ENCODE data around the gene CCDC61. TPM values are rescaled to one million over a fixed set of nuclear protein-coding genes. Genes with fewer than 3 reads are reported as not detected.

Gene CCDC61, protein sequence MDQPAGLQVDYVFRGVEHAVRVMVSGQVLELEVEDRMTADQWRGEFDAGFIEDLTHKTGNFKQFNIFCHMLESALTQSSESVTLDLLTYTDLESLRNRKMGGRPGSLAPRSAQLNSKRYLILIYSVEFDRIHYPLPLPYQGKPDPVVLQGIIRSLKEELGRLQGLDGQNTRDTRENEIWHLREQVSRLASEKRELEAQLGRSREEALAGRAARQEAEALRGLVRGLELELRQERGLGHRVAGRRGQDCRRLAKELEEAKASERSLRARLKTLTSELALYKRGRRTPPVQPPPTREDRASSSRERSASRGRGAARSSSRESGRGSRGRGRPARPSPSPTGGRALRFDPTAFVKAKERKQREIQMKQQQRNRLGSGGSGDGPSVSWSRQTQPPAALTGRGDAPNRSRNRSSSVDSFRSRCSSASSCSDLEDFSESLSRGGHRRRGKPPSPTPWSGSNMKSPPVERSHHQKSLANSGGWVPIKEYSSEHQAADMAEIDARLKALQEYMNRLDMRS
- total RNA-seq = 30.1 and 37.0 TPM in 2 replicates
- total RNA-seq (2013) = 12.2 TPM
- 16.1 and 20.6 TPM in 2 replicates for polyA plus RNA-seq
- 15.5 and 16.8 TPM in 2 replicates for polyA minus RNA-seq

- Mint-ChIP-seq H3K27me3 (peaks cover 21% of the 10 kb centered on the region), H3K9me3 (ENCODE audit: insufficient read depth) (no peaks in the 10 kb centered on the region), H3K4me3 (peak within 1 kb of the TSS; percentile 58), H3K27ac (no peak within 1 kb of the TSS), H3K4me1 (peaks cover 27% of the 10 kb centered on the region)
- Histone ChIP-seq H3K9me3 (ENCODE audit: control extremely low read depth in 1 of 3, control insufficient read depth in 2 of 3, insufficient read depth in 1 of 3, low read length in 2 of 3) (peaks cover 0 to 6% (median 0%) of the 10 kb centered on the region in 3 donors), H3K27me3 (replicated peaks in 1 of 4; ENCODE audit: control extremely low read depth in 1 of 4, control insufficient read depth in 3 of 4, insufficient read depth in 4 of 4, low read length in 3 of 4) (peaks cover 0 to 9% (median 5%) of the 10 kb centered on the region in 4 experiments), H3K27ac (ENCODE audit: low read length in 2 of 2) (peak within 1 kb of the TSS; percentile 55 to 84), H3K9ac (ENCODE audit: low read length) (peak within 1 kb of the TSS; percentile 87), H2AFZ (ENCODE audit: insufficient read depth, low read depth, low read length, poor library complexity, severe bottlenecking) (peak within 1 kb of the TSS; percentile 97), H3K79me2 (ENCODE audit: control insufficient read depth, insufficient read depth, low read length) (peaks cover 43% of the 10 kb centered on the region), H4K20me1 (ENCODE audit: control insufficient read depth, insufficient read depth, low read length, poor library complexity, severe bottlenecking) (peaks cover 23% of the 10 kb centered on the region), H3K36me3 (replicated peaks in 1 of 2; ENCODE audit: control extremely low read depth in 1 of 2, control insufficient read depth in 1 of 2, extremely low read depth in 1 of 2, insufficient read depth in 2 of 2, low read length in 1 of 2) (no peaks in the 10 kb centered on the region), H3K4me3 (ENCODE audit: control extremely low read depth in 1 of 5, extremely low read depth in 1 of 5, insufficient read depth in 1 of 5, low read depth in 2 of 5, low read length in 4 of 5) (peak within 1 kb of the TSS; percentile 71 to 92 (median 78)), H3K4me1 (ENCODE audit: control insufficient read depth in 2 of 2, insufficient read depth in 2 of 2, low read length in 2 of 2) (peaks cover 19 to 21% of the 10 kb centered on the region in 2 donors), H3K4me2 (replicated peaks; ENCODE audit: low read depth, low read length, poor library complexity, severe bottlenecking) (peak within 1 kb of the TSS; percentile 90)
- ChIA-PET POLR2A (interaction anchor here (0.5 to 0.9 kb wide), 3 partner anchors 17 to 114 kb away, joined by 3 to 5 read pairs (median 3); no protein-coding TSS in a partner anchor), CTCF (interaction anchor here (0.8 to 2.9 kb wide), 4 partner anchors 15 to 226 kb away, joined by 3 to 20 read pairs (median 4); partner anchors contain the start of gene SIX5)
- intact Hi-C loops (cut with micrococcal nuclease) = loop anchor here (1.0 to 10.0 kb wide), 9 partner anchors 21 to 590 kb away; partner anchors contain the start of genes DMWD, IRF2BP1, MYPOP and POLR1G
- DNase-seq (peak; percentile 99), ATAC-seq (ENCODE audit: low read depth) (peak; percentile 93)
- TF ChIP-seq, protein P1, sequence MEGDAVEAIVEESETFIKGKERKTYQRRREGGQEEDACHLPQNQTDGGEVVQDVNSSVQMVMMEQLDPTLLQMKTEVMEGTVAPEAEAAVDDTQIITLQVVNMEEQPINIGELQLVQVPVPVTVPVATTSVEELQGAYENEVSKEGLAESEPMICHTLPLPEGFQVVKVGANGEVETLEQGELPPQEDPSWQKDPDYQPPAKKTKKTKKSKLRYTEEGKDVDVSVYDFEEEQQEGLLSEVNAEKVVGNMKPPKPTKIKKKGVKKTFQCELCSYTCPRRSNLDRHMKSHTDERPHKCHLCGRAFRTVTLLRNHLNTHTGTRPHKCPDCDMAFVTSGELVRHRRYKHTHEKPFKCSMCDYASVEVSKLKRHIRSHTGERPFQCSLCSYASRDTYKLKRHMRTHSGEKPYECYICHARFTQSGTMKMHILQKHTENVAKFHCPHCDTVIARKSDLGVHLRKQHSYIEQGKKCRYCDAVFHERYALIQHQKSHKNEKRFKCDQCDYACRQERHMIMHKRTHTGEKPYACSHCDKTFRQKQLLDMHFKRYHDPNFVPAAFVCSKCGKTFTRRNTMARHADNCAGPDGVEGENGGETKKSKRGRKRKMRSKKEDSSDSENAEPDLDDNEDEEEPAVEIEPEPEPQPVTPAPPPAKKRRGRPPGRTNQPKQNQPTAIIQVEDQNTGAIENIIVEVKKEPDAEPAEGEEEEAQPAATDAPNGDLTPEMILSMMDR (IDR thresholded peaks at IDR 0.05) = no peak
- TF ChIP-seq EZH2 (IDR thresholded peaks at IDR 0.05; ENCODE audit: borderline replicate concordance, insufficient read depth, low read depth, low read length, poor library complexity, severe bottlenecking) = no peak
- WGBS (ENCODE audit: insufficient coverage) = under 1% methylated on average over 28 of the region's 34 CpGs
These were observed at the start of gene CCDC61 for GRCh38 chr19:45994998-45995714. TSS of gene CCDC61 (plus strand) at chr19:45995467. CDS start at chr19:46003019, 7,552 bp downstream.

All from B cell (primary cell).